GM19463 (cell line): ENCODE measurements around the gene ANKRD28.
"Not testable (repeated sequence)": the region's sequence is repeated elsewhere in the genome, so short reads cannot be mapped to it uniquely, and the experiment has no call there.

ENCODE experiments used
- ATAC-seq: cut with Tn5 transposase; IDR thresholded peaks from one replicate; pipeline ENCODE4 v1.9.1; 2021; ENCODE audit warnings: mild to moderate bottlenecking, moderate library complexity; ENCODE audit not compliant: unreplicated experiment

Gene ANKRD28

DNA sequence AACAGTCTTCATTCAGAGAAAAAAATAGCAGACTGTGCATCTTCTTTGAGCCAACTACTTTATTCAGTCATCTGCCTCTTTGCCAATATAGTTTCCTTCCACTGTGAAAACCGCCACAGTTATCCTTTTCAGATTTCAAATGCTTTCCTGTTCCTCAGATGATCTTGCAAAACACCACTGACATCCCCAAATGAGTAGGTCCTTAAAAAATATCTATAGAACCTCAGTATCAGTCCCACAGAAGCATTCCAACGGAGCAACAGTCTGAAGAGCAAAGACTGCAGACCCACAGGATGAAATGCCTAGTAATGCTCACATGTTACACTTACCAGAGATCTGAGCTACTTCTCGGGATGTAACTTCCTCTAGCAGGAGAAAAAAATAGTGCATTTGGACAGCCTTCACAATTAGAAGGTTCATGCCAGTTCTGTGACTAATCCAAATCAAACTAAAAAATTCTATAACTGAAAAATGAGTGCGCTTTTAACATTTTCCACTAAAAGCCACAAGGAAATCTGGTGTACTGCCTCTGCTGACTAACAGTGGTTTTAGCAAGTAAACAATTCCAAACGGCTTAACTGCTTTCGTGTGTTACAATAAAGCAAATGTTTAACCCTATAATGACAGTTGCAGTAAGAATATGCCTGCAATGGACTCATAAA, at the start of gene ANKRD28:
TSS of gene ANKRD28 (minus strand) at position 338 of the 662 bp plus-strand sequence. CDS start 1,458 bp downstream, outside the sequence.
- ATAC-seq: peak; percentile 33

DNA sequence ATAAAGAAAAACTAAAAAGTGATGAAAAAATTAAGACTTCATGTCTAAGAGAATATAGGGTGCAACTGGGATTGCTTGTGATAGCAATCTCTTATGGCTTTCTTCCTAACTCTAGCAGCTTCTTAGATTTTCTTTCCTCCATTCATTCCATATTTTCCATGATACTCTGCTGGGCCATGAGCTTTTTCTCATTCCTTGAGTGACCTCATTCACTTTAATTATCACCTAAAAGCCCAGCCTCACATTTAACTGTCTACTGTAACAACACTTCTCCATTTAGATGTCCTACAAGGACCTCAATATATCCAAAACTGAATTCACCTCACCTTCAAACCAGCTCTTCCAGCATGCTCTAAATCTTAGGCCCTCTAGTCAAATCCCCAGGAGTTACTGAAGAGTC, 49.5 kb upstream of the ANKRD28 start:
- ATAC-seq: no peak

DNA sequence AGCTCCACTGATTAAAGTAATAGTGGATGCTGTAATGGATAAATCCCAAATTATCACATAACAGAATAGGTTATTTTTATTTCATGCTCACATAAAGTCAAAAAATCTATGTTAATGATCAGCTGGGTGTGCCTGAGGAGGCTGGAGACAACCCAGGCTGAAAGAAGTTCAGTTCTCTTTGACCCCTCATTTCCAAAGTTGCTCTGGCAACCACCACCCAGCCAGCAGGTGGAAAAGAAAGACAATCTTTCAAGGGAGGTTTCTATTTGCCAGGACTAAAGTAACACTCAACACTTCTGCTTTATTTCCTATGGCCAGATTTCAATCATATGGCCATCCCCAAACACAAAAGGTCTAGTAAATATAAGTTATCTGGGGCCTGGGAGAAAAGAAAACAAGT, 48.8 kb upstream of the ANKRD28 start:
- no peak for ATAC-seq

DNA sequence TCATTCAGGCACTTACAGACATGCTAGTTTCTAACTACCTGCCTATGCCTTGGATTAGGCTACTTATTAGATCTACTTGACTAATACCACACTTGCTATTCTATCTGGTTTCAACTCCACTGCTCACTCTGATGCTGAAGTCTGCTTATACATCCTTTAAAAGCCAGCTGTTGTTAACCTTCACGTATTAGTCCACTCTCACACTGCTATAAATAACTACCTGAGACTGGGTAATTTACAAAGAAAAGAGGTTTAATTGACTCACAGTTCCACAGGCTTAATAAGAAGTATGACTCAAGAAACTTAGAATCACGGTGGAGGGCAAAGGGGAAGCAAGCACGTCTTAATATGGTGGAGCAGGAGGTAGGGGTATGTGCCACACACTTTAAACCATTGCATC, 47.7 kb upstream of the ANKRD28 start:
- peak; percentile 87 for ATAC-seq

DNA sequence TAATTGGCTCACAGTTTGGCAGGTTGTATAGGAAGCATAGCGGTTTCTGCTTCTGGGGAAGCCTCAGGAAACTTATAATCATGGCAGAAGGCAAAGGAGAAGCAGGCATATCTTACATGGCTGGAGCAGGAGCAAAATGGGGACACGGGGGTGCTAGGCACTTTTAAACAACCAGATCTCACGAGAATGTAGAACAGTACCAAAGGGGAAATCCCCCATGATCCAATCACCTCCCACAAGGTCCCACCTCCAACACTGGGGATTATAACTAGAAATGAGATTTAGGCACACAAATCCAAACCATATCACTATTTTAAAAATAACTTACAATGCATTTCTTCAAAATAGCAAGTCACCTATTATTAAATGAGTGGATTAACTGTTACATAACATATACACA, 47.1 kb upstream of the ANKRD28 start:
- no peak for ATAC-seq

DNA sequence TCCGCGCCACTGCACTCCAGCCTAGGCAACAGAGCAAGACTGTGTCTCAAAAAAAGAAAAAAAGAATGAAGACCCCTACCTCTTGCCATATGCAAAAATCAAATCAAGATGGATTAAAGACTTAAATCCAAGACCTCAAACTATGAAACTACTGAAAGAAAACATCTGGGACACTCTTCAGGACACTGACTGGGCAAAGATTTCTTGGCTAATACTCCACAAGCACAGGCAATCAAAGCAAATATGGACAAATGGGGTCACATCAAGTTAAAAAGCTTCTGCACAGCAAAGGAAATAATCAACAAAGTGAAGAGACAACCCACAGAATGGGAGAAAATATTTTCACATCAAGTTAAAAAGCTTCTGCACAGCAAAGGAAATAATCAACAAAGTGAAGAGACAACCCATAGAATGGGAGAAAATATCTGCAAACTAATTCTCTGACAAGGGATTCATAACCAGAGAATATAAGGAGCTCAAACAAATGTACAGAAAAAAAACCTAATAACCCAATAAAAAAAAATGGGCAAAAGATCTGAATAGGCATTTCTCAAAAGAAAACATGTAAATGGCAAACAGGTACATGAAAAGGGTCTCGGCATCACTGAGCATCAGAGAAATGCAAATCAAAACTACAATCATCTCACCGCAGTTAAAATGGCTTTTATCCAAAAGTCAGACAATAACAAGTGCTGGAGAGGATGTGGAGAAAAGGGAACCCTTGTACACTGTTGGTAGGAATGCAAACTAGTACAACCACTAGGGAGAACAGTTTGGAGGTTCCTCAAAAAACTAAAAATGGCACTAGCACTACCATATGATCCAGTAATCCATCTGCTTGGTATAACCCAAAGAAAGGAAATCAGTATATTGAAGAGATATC, 43.6 kb upstream of the ANKRD28 start:
- ATAC-seq: not testable (repeated sequence)

DNA sequence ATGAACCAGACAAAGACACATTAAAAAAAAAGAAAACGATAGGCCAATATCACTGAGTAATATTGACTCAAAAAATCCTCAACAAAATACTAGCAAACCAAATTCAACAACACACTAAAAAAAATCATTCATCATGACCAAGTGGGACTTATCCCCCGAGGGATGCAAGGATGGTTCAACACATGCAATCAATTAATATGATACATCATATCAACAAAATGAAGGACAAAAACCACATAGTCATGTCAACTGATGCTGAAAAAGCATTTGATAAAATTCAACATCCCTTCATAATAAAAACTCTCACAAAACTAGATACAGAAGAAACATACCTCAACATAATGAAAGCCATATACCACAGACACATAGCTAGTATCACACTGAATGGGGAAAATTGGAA, 41.8 kb upstream of the ANKRD28 start:
- ATAC-seq: no peak

DNA sequence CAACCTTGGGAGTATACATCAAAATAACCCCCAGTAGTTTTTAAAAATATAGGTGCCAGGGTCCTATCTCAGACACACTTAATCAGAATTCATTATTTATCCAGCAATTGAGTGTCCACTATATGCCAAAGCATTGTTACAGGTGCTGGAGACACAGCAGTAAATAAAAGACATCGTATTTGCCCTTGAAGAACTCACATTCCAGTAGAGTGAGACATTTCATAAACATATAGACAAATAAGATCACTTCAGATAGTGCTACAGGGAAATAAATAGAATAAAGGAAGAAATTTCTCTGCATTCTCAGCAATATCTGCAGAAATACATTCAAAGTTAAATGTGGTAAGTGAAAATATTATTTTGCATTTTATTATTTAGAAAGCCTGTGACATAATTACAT, 34.1 kb upstream of the ANKRD28 start:
- no peak for ATAC-seq

DNA sequence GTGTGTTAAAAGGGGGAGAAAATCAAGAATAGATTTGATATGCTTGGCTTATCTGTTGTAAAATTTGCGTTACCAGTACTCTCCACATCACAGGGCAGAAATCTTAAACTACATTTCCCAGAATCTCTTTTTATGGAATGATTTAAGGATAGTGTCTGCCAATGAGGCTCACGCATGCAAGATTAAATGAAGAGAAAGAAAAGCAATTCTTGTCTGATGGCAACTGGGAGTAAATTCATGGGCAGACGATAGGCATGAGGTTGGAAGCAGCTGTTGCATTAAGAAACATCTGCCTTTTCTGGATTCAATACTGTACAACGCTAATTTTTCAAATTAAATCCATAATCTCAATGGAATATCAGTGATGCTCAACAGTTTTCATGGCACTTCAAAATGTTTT, 27.2 kb upstream of the ANKRD28 start:
- no peak for ATAC-seq

DNA sequence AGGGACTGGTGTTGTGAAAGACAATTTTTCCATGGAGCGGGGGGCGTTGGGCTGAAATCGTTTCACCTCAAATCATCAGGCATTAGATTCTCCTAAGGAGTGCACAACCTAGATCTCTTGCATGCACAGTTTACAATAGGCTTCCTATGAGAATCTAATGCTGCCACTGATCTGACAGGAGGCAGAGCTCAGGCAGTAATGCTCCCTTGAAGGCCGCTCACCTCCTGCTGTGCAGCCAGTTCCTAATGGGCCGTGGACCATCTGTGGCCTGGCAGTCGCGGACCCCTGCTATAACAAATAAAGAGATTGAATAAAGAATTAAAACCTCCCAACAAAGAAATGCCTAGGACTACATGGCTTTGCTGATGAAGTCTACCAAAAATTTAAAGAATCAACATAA, 25.3 kb upstream of the ANKRD28 start:
- no peak for ATAC-seq

DNA sequence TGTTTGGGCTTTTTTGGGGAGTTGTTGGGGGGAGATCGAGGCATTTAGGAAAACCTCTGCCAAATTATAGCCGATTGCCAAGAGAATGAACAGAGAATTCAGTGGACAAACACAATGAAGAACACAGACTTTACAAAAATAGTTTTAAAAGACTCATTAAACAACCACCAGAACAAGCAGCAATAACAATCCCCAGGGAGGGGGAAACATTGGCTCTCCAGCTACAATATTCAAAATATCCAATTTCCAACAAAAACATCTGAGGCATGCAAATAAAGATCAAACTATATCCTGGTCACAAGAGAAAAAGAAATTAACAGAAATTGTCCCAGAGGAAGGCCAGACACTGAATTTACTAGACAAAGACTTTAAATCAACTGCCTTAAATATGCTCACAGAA, 24.5 kb upstream of the ANKRD28 start:
- ATAC-seq: no peak

DNA sequence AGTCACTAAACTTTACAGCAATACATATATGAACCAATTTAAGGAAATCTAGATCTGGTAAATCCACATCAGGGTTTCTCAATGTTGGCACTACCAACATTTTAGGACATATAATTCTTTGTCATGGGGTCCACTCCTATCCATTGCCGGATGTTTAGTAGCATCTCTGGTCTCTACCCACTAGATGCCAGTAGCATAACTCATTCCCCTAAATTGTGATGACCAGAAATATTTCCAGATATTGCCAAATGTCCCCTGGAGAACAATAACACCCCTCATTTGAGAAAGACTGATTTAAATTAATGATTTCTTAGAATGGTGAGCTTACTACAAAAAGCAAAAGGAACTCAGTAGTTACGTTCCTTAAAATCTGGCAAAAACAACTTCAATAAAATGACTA, 23.1 kb upstream of the ANKRD28 start:
- no peak for ATAC-seq

DNA sequence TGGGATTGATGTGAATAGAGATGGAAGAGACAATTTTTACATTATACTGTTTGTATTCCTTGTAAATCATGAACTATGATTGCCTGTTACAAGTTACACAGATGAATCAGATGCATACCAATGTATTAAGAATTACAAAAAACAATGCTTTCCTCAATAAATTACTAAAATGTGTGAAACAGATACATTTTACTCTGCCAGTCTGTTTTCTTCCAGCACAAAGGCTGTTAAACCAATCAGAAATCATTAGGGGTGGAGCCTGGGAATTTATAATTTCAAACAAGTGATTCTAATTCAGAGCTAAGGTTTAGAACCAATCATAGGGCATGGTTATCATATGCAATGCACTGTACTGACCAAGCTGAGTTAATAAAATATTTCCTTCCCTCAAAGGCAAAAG, 21.8 kb upstream of the ANKRD28 start:
- ATAC-seq: no peak

DNA sequence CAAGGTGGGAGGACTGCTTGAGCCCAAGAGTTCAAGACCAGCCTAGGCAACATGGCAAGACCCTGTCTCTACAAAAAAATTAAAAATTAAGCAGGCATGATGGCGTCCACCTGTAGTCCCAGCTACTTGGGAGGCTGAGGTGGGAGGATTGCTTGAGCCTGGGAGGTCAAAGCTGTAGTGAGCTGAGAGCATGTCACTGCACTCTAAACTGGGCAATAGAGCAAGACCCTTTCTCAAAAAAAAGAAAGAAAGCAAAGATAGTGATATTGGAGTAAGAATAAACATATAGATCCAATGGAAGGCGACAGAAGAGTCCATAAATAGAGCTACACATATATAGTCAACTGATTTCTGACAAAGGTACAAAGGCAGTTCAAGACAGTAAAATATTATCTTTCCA, 21.3 kb upstream of the ANKRD28 start:
- ATAC-seq: no peak

DNA sequence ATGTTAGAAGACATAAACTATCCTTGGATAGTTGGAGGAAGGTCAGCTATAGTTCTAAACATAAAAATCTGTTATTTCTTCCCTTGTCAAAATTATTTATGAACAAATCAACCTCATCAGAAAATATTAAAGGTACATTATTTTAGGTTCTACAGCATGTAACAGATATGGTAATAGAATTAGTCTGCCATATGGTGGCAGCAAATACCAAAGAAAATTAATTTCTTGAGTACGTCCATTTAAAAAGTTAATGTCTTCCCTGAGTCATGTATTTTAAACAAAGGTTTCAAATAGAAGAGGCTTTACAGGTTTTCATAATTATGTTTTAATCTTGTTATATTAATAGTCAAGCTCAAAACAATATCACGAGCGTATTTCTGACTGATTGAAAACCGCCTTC, 17.9 kb upstream of the ANKRD28 start:
- ATAC-seq: no peak

DNA sequence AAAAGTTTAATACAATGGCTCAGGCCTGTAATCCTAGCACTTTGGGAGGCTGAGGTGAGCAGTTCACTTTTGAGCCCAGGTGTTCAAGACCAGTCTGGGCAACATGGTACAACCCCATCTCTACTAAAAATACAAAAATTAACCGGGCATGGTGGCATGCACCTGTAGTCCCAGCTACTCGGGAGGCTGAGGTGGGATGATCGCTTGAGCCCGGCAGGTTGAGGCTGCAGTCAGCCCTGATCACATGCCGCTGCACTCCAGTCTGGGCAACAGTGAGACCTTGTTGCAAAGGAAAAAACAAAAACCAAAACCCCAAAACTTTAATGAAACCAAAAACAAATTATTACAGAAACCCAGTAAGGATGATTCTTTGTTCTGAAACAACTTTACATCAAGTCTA, 15.3 kb upstream of the ANKRD28 start:
- ATAC-seq: not testable (repeated sequence)

DNA sequence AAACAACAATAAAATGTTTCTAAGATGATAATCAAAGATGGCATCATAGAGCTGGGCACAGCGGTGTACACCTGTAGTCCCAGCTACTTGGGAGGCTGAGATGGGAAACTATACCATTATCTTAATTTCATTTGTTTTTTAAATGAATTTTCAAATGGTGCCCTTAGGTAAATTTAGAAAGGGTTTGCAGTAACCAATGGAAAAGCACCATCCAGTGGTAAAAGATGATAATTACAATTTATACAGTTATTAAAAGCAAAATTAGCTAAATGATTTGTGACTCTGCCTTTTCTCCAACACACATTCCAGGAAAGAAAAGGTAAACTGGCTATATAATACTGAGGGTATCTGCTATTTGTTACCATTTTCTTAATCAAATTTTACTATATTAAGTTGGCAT, 14.4 kb upstream of the ANKRD28 start:
- ATAC-seq: no peak

DNA sequence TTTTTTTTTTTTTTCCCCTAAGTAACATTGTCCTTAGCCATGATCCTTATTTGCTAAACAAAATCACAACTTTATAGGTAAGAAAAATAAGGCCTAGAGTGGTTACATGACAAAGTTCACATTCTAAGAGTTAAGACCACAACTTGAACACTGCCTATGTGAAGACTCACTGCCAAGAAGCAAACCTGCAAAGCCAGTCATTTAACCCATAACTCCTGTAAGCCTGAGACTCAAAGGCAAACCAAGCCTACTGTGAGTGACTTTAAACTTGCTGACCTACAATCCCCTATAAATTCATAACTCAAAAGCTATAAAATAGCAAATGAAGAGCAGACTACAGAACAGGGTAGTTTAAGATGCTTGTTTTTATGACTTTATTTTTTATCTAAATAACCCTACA, 12.9 kb upstream of the ANKRD28 start:
- ATAC-seq: peak; percentile 34

DNA sequence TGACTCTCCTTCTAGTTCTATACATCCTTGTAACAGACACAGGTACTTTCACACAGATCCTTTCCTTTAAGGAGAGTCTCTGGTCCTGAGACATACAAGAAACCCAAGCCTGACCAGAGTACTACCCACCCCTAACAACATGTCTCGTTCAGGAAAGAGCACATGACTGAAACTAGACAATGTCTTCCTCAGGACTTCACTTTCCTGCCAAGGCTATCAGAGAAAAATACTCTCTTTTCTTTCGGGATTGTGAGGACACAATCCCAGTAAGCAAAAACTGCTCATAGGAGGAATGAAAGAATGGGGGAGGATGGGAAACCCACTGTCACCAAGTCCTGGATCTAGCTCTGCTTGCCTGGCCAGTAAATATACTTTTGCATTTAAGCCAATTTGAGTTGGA, 11.5 kb upstream of the ANKRD28 start:
- ATAC-seq: no peak

DNA sequence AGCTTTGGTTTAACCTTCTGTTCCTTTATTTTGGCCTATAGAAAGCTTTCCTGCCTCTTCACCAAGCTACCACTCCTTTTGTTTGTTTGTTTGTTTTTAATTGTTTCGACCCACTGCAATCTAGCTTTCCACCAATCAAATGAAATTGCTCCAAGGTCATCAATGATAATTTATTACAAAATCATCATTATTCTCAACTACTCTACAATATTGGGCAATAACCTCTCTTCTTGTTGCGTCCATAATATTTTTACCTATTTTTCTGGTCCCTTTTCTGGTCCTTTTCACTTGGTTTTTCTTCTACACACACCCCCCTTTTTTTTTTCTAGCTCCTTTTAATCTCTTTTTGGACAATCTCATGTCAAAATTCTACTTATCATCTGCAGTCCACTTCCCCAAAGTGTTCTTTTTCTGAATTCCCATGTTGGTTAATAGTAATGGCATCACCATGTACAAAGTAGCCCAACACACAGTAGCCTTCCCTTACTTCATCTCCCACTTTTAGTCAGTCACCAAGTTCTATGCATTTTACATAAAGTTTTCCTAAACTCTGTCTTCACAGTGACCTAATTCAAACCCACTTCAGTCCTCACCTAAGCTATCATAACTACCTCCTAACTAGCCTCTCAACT, 11.0 kb upstream of the ANKRD28 start:
- ATAC-seq: no peak

DNA sequence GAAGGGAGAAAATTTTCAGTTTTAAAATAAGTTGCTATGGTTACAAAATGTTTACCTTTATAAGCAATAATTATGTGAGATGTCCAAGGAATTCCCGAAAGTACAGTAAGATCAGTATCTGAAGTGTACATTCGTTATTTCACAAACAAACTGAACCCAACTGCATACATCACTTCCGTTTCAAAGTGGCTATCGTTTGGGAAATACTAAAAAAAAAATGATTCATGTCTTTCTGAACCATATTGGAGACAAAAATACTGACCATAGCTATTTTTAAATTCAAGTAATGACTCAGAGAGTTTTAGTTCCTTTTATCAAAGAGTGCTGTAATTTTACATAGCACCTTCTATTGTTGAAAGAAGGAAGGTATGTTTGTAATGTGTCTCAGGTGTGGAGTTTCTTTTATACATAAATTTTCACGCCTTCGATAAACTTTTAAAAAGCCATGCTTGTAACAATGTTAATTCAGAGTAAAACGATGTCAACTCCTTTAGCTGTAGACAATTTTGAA, 8.0 kb upstream of the ANKRD28 start:
- ATAC-seq: peak; percentile 72
